ENCODE results near the gene TMA7.
A peak's percentile ranks its signal among the peaks of the same experiment; 100 is the strongest.
"Not testable (repeated sequence)": the region's sequence is repeated elsewhere in the genome, so short reads cannot be mapped to it uniquely, and the experiment has no call there.

The TMA7 gene

GRCh38 chr3:48437812-48438211 is 2.2 kb upstream of the TMA7 start:
- DNase-seq: no peak

- no peak for DNase-seq
Measured at GRCh38 chr3:48440590-48440958, 517 bp downstream of the TMA7 start.

DNA sequence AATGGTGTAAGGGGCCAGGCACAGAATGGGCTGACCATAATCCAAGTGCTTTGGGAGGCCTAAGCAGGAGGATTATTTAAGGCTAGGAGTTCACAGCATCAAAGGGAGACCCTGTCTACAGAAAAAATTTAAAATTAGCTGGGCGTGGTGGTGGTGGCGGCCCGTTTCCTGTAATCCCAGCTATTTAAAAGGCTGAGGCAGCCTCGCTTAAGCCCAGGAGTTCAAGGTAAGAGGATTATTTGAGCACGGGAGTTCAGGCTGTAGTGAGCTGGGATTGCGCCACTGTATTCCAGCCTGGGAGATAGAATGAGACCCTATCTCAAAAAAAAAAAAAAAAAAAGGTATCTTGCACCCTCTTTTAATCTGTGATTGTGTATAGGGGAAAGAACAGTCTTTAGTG is 1.9 kb downstream of the TMA7 start:
- DNase-seq: no peak

GRCh38 chr3:48445277-48445882 is 5.3 kb downstream of the TMA7 start:
- no peak for DNase-seq

DNA sequence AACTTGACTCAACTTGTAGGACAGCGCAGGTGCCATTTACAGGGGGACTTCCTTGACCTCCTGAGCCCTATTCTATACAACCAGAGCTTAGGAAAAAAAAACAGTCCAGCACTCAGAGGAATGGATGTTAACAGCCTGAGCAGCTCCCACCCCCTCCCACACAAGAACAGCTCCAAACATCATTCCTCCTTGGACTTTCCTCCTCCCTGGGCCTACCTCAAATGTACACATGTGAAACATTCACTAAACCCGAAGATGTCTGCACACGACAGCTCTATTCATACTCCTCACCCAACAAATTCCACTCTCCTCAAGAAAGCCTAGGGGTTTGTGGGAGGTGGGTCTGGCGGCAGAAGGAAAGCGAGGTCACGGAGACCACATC is 6.0 kb downstream of the TMA7 start:
- no peak for DNase-seq

DNA sequence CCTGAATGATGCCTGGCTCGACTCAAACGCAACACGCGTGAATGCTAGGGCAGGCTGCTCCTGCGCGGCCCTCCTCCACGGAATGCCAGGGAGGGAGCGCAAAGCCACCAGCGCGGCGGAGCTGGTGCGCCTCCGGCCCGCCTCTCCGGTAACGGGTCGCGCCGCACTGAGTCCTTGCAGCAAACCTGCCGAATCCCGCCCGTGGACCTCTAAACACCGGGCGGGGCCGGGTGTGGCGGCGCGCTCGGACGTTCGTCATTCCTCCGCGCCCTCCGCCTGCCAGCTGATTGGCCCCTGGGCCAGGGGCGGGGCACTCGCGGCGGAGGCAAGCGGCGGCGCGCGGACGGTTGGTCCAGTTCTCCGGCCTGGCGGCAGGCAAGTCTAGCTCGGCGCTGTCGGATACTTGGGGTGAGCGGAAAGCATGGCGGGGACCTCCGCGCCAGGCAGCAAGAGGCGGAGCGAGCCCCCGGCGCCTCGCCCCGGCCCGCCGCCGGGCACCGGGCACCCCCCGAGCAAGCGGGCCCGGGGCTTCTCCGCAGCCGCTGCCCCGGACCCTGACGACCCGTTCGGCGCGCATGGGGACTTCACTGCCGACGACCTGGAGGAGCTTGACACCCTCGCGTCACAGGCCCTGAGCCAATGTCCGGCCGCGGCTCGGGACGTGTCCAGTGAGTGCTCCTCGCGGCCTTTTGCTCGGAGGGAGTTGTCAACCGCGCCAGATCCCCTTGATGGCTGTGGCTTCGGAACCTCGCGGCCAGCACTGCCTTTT is 6.6 kb downstream of the TMA7 start, which contains the start of gene ATRIP:
Gene ATRIP (plus strand): TSS at position 313 of the 769 bp plus-strand sequence. CDS start 109 bp downstream, at position 422.
- DNase-seq: peak; percentile 86

GRCh38 chr3:48451270-48451669 is 11.2 kb downstream of the TMA7 start:
- DNase-seq: no peak

GRCh38 chr3:48456456-48456855 is 16.4 kb downstream of the TMA7 start:
- no peak for DNase-seq

- no peak for DNase-seq
Measured at GRCh38 chr3:48459331-48459730, 19.3 kb downstream of the TMA7 start.

DNA sequence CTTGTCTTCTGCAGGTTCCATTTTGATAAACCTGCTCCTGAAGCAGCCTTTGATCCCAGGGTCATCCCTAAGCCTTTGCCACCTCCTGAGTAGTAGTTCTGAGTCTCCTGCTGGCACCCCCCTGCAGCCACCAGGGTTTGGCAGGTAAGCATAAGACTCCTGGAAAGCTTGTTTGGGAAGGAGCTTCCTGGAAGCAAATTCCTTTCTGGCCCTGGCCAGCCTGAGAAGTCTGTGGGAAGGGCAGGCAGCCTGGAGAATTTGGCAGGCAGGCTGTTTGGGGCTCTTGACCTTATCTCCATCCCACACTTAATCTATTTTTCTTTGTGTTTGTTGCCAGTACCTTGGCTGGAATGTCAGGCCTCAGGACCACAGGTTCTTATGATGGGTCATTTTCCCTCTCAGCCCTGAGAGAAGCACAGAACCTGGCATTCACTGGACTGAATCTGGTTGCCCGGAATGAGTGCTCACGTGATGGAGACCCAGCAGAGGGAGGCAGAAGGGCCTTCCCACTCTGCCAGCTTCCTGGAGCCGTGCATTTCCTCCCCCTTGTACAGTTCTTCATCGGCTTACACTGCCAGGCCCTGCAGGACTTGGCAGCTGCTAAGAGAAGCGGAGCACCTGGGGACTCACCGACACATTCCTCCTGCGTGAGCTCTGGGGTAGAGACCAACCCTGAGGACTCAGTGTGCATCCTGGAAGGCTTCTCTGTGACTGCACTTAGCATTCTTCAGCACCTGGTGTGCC is 19.9 kb downstream of the TMA7 start:
- no peak for DNase-seq

DNA sequence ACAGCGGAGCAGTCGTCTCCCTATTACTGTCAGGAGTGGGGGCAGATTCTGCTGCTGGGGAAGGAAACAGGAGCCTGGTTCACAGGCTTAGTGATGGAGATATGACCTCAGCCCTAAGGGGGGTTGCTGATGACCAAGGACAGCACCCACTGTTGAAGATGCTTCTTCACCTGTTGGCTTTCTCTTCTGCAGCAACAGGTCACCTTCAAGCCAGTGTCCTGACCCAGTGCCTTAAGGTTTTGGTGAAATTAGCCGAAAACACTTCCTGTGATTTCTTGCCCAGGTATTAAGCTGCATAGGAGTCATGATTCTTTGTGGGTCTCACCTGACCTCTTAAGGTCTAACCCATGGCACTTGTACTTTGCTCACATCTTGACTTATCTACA is 20.5 kb downstream of the TMA7 start:
- DNase-seq: no peak

DNA sequence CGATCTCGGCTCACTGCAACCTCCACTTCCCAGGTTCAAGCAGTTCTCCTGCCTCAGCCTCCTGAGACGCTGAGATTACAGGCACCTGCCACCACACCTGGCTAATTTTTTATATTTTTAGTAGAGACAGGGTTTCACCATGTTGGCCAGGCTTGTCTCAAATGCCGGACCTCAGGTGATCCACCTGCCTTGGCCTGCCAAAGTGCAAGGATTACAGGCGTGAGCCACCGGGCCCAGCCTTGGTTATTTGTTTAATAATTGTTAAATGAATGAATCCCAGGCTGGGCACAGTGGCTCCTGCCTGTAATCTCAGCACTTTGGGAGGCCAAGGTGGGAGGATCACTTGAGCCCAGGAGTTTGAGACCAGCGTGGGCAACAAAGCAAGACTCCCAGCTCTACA is 21.7 kb downstream of the TMA7 start:
- DNase-seq: not testable (repeated sequence)

DNA sequence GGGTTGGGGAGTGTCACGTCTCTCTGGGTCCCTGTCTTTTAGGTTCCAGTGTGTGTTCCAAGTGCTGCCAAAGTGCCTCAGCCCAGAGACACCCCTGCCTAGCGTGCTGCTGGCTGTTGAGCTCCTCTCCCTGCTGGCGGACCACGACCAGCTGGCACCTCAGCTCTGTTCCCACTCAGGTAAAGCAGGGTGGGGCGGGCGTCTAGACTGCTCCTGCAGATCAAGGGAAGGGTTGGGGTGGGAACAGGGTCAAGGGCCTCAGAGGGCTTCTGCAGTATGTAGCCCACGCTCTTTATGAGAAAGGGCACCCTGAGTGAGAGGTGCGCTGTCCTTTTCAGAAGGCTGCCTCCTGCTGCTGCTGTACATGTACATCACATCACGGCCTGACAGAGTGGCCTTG is 23.6 kb downstream of the TMA7 start:
- DNase-seq: no peak

DNA sequence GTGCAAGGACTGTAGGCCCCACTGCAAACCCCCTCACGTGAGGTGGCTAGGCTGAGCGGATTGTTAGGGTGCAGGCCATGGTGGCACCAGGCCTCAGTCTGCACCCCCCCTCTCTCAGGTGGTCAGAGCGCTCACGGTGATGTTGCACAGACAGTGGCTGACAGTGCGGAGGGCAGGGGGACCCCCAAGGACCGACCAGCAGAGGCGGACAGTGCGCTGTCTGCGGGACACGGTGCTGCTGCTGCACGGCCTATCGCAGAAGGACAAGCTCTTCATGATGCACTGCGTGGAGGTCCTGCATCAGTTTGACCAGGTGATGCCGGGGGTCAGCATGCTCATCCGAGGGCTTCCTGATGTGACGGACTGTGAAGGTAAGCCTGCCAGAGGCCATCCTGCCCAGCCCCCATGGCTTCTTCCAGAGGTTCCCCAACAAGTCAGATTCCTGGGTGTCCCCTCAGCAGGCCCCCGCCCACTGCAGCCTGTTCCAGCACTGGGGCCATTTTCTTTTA is 24.7 kb downstream of the TMA7 start:
- no peak for DNase-seq

DNA sequence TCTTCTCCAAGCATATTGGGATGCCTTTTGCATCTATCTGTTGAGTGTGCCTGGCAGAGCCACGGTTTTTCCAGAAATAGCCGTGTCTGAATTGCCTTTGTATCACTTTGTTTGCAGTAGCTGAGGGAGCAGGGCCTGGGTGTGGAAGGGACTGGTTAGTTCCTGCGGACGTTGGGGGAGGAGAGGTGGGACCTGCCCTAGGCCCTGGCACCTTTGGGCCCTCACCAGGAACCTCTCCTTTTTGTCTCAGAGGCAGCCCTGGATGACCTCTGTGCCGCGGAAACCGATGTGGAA is 25.1 kb downstream of the TMA7 start:
- DNase-seq: no peak

- peak; percentile 69 for DNase-seq
Measured at GRCh38 chr3:48465531-48466378, 25.7 kb downstream of the TMA7 start.

- DNase-seq: no peak
Measured at GRCh38 chr3:48466386-48467109, 26.5 kb downstream of the TMA7 start.

- no peak for DNase-seq
Measured at GRCh38 chr3:48467110-48467454, 27.0 kb downstream of the TMA7 start.

DNA sequence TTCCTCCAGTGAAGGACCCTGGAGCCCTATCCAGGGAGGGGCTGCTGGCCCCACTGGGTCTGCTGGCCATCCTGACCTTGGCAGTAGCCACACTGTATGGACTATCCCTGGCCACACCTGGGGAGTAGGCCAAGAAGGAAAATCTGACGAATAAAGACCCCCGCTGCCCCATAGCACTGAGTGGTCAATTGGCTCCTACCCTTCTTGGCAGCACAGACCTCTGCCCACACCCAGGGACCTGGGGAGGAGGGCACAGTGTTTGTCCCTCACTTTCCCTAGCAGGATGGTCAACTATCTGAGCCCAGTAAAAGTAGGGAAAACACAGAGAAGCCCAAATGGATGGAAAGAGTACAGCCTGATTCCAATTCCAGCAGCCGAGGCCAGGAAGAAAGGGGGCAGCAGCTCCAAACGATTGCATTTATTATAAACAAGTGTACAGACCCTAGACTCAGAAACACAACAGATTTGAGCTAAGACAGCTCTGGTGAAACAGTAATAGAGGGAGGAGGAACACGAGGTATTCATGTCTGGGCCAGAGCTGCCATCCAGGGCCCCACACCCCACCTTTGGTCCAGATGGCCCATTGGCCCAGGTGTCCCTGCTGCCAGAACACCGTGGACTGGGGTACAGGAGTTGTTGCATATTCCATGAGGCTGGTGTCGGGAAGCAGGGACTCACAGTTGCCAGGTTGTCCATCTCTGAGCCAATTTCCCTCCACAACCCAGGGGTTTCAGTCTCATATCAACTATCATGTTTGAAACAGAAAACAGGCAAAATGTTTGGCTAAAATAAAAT is 27.6 kb downstream of the TMA7 start:
- DNase-seq: no peak

GRCh38 chr3:48468329-48468731 is 28.3 kb downstream of the TMA7 start:
- DNase-seq: no peak

GRCh38 chr3:48469046-48469915 is 29.2 kb downstream of the TMA7 start:
- no peak for DNase-seq
